ENCODE measurements around the gene EPHA1.
"Not testable (repeated sequence)": the region's sequence is repeated elsewhere in the genome, so short reads cannot be mapped to it uniquely, and the experiment has no call there.

Gene EPHA1

GRCh38 chr7:143434660-143435059 lies 26.0 kb upstream of the EPHA1 start:
- peak; percentile 64 for DNase-seq (ENCODE audit: low read depth)
- H3K4me3 ChIP-seq (replicated peaks; ENCODE audit: low read depth, low read length) = no peak overlapping the region
- TF ChIP-seq CTCF (IDR thresholded peaks at IDR 0.05; ENCODE audit: low read length, missing control alignments) = no peak

- DNase-seq (ENCODE audit: low read depth) = no peak
- no peak overlapping the region for H3K4me3 ChIP-seq (replicated peaks; ENCODE audit: low read depth, low read length)
- TF ChIP-seq CTCF (IDR thresholded peaks at IDR 0.05; ENCODE audit: low read length, missing control alignments) = no peak
Observed at GRCh38 chr7:143433759-143434158, 25.1 kb upstream of the EPHA1 start.

GRCh38 chr7:143431109-143431508 lies 22.5 kb upstream of the EPHA1 start:
- H3K4me3 ChIP-seq (replicated peaks; ENCODE audit: low read depth, low read length) = no peak overlapping the region
- no peak for TF ChIP-seq CTCF (IDR thresholded peaks at IDR 0.05; ENCODE audit: low read length, missing control alignments)
- DNase-seq (ENCODE audit: low read depth) = no peak

DNA sequence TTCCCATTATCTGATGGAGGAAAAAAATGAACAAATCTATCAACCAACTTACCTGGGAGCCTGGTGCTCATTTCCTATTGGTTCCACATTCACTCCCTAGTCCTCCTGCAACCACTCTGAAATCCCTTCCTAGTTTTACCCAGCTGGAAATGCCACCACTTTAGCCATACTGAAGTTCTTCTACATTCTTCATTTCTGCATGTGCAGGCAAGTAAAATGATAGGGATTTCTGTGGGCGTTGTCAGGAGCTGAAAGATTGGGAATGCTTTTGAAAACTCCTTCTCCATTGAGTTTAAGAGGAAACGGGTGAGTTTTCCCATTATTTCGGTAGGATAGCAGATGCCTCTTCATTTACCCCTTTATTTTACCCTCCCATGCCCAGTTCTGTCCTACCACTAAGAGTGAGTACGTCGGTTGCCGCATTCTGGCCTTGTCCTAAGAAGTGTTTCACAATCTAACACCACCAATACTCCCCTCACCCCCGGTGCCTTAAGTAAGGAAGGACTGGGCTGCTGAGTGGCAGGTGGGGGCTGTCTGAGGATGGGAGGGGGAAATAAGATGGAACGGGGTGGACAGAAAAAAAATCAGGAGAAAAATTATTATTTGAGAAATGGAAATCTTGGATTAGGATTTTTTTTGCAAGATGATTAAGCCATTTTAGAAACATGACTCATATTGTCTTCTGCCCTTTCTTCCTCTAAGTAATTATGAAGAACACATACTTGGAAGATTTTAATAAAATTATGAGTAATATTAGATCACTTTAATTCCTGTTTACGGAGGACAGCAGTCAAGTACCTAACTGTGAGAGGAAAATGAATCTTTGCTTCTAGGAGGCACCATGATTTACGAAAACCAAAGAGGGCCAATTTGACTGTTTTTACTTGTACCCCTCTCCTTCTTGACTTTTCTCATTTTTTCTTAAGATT lies 21.4 kb upstream of the EPHA1 start:
- peak; percentile 17 for DNase-seq (ENCODE audit: low read depth)
- no peak for TF ChIP-seq CTCF (IDR thresholded peaks at IDR 0.05; ENCODE audit: low read length, missing control alignments)
- H3K4me3 ChIP-seq (replicated peaks; ENCODE audit: low read depth, low read length) = no peak overlapping the region

- TF ChIP-seq CTCF (IDR thresholded peaks at IDR 0.05; ENCODE audit: low read length, missing control alignments) = no peak
- H3K4me3 ChIP-seq (replicated peaks; ENCODE audit: low read depth, low read length) = no peak overlapping the region
Observed at GRCh38 chr7:143426479-143427142, 18.0 kb upstream of the EPHA1 start.

DNA sequence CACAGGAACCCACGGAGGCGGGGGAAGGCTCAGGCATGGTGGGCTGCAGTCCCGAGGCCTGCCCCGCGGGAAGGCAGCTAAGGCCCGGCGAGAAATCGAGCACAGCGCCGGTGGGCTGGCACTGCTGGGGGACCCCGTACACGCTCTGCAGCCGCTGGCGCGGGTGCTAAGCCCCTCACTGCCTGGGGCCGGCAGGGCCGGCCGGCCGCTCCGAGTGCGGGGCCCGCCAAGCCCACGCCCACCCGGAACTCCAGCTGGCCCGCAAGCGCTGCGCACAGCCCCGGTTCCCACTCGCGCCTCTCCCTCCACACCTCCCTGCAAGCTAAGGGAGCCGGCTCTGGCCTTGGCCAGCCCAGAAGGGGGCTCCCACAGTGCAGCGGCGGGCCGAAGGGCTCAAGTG lies 15.8 kb upstream of the EPHA1 start:
- DNase-seq (ENCODE audit: low read depth); H3K4me3 ChIP-seq (replicated peaks; ENCODE audit: low read depth, low read length): not testable (repeated sequence)

More at GRCh38 chr7:143426479-143427142, 18.0 kb upstream of the EPHA1 start:
- DNase-seq (ENCODE audit: low read depth) = no peak

GRCh38 chr7:143422033-143422432 lies 13.4 kb upstream of the EPHA1 start:
- TF ChIP-seq CTCF (IDR thresholded peaks at IDR 0.05; ENCODE audit: low read length, missing control alignments) = no peak
- DNase-seq (ENCODE audit: low read depth) = no peak
- H3K4me3 ChIP-seq (replicated peaks; ENCODE audit: low read depth, low read length) = no peak overlapping the region

DNA sequence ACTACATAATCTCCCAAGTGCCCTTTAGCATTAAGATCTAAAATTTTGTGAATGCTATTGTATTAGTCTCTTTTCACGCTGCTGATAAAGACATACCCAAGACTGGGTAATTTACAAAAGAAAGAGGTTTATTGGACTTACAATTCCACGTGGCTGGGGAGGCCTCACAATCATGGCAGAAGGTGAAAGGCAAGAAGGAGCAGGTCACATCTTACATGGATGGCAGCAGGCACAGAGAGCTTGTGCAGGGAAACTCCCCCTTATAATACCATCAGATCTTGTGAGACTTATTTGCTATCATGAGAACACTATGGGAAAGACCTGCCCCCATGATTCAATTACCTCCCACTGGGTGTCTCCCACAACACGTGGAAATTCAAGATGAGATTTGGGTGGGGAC lies 12.0 kb upstream of the EPHA1 start:
- not testable (repeated sequence) for H3K4me3 ChIP-seq (replicated peaks; ENCODE audit: low read depth, low read length); DNase-seq (ENCODE audit: low read depth)

Data from fibroblast of pulmonary artery (primary cell).